SW480 (cell line): ENCODE measurements around the gene MLLT6.

Experiments used
- DNase-seq: peaks from one replicate; pipeline ENCODE4 v3.0.0-alpha.2; 2016; ENCODE audit warnings: low spot score

The MLLT6 gene

GRCh38 chr17:38674749-38675615 is 30.1 kb upstream of the MLLT6 start, which contains the start of gene EPOP:
EPOP (minus strand) TSS chr17:38674957; CDS start chr17:38674495, 462 bp downstream.
- DNase-seq: peak; percentile 88

DNA sequence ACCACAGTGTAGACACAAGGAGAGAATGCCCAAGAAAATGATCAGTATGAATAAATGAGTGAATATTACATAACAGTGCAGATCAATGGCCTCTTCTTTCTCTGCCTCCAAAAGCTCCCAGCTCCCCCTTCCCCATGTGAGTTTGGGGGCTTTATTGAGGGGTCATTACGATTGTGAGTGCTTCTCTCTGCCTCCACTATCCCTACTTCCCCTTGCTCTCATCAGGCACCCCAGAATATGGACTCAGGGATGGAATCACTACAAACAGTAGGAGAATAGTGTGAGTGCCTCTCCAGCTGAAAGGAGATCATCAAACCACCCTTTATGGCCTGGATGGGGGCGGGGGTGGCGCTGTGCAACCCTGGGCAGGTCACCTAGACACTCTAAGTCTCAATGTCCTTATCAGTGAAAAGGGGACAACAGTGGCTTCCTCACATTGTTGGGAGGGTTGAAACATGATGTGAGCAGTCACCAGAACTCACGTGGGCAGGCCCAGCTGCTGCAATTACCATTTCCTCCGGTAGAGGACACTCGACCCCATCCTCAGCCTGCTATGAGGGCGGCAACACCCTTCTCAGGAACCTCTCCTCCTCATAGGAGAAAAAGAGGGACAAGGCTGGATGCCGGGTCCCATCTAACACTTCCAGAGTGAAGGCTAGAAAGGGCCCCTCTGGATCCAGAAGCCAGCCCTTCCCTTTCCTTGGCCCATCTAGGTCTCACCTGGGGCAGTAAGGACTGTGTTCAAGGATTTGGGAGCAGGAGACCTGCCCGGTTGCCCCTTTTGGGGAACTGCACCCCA is 28.2 kb upstream of the MLLT6 start:
- peak; percentile 85 for DNase-seq

GRCh38 chr17:38677819-38678218 is 27.3 kb upstream of the MLLT6 start:
- DNase-seq: no peak

GRCh38 chr17:38681096-38681495 is 24.0 kb upstream of the MLLT6 start:
- no peak for DNase-seq

GRCh38 chr17:38685491-38685890 is 19.6 kb upstream of the MLLT6 start:
- no peak for DNase-seq

DNA sequence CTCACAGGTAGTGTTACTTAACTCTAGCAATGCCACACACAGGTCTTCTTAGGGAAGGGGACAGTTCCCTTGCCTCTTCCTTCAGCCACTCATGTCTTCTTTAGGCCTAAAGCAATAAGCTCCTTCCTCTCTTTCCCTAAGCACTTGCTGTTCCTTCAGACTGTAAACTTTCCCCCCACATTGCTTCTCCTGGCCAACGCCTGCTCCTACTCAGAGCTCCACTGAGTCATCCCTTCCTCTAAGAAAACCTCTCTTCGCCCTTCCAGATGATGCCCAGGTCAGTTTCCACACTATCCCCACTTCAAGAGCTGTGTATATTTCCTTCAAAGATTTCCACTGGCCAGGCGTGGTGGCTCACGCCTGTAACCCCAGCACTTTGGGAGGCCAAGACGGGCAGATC is 17.8 kb upstream of the MLLT6 start:
- DNase-seq: no peak

- no peak for DNase-seq
These were observed 14.7 kb upstream of the MLLT6 start for GRCh38 chr17:38690386-38690785.

- DNase-seq: no peak
These were observed 13.9 kb upstream of the MLLT6 start for GRCh38 chr17:38691154-38691553.

DNA sequence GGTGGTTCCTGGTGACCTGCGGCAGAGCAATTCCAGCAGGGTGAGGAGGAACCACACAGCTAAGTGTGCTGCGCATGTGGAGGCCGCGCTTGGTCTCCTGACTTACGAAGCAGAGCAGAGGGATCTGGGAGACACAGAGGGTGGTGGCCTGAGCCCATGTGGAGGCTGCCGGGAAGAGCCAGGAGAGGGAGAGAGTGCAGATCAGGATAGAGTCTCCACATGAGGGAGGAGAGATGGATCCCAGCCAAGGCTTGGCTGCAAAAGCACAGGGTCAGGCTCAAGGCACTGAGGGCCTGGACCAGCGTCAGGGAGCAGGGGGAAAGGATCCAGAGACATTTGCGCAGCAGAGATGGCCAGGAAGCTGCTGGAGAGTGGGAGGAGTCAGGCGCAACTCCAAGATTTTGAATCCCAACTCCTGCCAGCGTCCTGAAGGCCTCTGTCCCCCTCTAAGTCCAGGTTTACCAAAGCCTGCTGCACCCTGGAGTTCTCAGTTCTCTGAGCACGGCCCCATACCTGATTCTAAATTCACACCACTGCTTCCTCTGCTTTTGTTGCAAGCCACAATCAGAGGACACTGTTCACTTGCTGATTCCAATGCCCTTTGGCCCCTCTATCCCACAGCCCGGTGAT is 11.3 kb upstream of the MLLT6 start:
- DNase-seq: no peak

- DNase-seq: no peak
These were observed 7.8 kb upstream of the MLLT6 start for GRCh38 chr17:38697061-38697820.

DNA sequence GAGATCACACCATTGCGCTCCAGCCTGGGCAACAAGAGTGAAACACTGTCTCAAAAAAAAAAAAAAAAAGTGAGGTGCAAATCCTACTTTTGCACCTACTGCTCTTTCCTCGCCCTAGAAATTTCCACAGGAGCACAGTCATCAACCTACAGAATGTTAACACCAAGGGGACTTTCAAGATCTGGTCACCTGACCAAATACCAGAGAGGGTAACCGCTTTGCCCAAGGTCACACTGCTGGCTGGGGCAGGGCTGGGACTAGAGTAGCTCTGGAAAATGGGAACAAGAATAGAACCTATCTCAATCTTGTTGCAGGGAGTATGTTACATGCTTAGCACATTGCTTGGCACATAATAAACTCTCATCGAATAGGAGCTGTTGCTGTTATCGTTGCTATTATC is 6.3 kb upstream of the MLLT6 start:
- no peak for DNase-seq

DNA sequence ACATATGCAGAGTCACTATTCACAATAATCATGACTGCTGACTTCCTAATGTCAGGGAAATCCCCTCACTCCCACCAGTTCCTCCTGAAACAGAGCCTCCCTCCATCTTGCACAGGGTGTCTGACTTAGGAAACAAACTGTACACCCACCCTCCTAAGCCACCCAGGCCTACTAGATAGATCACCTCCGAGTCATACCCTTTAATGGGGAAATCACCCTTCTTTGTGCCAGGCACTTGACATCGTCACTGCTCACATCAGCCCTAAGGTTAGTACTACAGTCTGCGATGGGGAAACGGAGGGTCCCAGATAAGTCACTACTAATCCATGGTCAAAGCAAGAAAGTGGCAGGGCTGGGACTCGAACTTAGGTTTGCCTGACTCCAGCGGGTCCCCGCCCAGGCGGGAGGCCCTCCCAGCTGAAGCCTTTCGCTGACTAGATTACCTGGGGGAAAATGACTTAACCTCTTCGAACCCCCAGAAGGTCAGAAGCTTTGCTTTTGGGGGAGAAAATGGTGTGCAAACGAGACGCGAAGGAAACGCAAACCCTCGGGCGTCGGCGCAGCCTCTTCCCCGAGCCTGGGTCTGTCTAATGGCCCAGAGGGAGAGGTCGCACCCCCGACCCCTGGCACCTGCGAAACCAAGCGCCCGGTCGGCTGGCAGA is 3.4 kb upstream of the MLLT6 start:
- DNase-seq: no peak

DNA sequence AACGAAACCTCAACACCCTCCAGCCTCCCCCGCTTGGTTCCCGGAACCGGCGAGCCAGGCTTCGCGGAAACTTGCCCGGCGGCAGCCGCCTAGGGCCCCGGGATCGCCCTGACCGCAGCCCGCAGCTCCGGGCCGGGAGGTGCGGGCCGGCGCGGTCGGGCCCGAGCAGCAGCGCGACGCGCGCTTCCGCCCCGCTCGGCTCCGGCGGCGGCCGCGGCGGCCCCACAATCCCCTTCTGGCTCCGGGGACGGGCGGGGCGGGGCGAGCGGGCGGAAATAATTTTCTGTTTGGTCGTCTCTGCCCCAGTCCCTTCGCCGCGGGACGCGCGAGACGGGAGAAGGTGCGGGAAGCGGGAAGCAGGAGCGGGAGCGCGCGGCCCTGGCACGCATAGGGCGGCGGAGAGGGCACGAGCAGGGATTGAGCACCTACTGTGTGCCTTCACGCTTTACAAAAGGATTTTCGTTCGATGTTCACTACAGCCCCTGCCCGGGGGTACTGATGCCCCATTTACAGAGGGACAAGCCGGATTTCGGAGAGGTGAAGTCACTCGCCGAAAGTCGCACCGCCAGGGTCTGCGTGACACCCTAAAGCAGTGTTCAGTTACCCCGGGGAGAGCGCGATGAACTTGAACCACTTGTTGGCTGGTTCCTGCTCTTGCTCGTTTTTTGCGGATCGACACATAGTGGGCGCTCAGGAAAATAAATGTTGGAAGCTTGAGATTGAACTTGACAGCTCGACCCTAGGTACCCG is 2.7 kb upstream of the MLLT6 start:
- peak; percentile 85 for DNase-seq

GRCh38 chr17:38702916-38703741 is 1.9 kb upstream of the MLLT6 start:
- DNase-seq: no peak

DNA sequence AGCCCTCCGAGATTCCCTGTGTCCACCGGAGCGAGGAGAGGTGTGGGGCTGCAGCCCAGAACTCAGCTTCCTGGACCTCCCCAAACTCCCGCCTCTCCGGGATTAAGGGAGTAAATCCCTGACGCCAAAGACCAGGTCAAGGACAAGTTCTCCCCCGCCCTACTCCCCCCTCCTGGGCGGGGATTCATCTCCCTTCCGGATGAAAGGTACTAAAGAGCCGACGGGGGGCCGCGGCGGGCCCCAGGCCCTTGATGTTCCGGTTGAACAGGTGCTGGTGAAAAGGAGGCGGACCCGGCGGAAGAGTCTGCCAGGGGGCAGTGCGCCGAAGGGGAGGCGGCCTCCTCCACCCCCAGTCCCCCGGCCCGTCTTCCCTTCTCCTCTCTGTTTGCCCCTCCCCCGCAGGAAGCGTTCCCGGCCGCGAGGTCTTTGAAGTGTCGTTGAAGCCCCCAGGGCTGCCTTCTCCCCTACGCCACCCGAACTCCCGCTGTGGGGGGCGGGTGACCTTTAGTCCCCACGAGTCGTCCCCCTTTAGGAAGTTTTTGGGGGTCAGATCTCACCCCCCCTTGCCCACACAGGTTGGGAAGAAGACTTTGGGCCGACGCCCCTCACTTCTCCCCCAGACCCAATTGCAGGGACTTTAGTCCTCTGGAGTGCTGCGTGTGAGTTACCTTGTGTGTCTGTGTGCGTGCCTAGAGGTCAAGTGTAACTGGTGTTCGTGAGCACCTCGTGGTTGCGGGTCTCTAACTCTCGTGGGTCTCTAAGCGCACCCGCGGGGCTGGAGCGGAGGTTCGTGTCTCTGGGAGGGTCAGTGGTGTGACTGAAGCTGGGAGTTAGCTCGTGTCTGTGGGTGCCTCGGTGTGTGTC is 1.1 kb upstream of the MLLT6 start:
- peak; percentile 99 for DNase-seq

DNA sequence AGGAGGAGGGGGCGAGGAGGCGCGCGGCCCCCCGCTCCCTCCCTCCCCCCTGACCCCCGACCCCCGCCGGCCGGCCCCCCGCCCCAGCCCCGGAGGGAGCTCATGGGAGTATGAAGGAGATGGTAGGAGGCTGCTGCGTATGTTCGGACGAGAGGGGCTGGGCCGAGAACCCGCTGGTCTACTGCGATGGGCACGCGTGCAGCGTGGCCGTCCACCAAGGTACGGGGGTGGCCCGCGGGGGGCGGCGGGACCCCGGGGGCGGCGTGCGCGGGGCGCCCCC is 390 bp downstream of the MLLT6 start:
- DNase-seq: no peak

- peak; percentile 56 for DNase-seq
These were observed 881 bp downstream of the MLLT6 start for GRCh38 chr17:38705803-38706504.

GRCh38 chr17:38706505-38707216 is 1.6 kb downstream of the MLLT6 start:
- DNase-seq: no peak
